Activated T-helper 1 cell treated with anti-CD3 and anti-CD28 coated beads, Interleukin-12 subunit alpha, Interleukin-12 subunit beta, Interleukin-2, Interleukin-4 antibody, amounts not matched to agents 30 ng/mL and 10 ng/mL and 1 ng/mL, durations not matched to agents 14 hours and 24 hours and 36 hours (primary cell): Measurements from ENCODE around the gene ST3GAL3. TPM values are rescaled to one million over a fixed set of nuclear protein-coding genes. Genes with fewer than 3 reads are reported as not detected.

Source experiments
- DNase-seq: peaks from one replicate; pipeline ENCODE4 v3.0.0; 2021; ENCODE audit warnings: low spot score
- H3K27ac Mint-ChIP-seq: one replicate; pipeline ENCODE4 v1.8.0; 2021; ENCODE audit warnings: mild to moderate bottlenecking, mixed read lengths
- H3K27me3 Mint-ChIP-seq: one replicate; pipeline ENCODE4 v1.8.0; 2022; ENCODE audit warnings: mild to moderate bottlenecking, moderate library complexity, mixed read lengths; ENCODE audit not compliant: insufficient read depth
- H3K36me3 Mint-ChIP-seq: one replicate; pipeline ENCODE4 v1.8.0; 2021; ENCODE audit warnings: low read depth, mixed read lengths
- H3K4me1 Mint-ChIP-seq: one replicate; pipeline ENCODE4 v1.8.0; 2021; ENCODE audit warnings: low read depth, mixed read lengths
- H3K4me3 Mint-ChIP-seq: one replicate; pipeline ENCODE4 v1.8.0; 2021; ENCODE audit warnings: mild to moderate bottlenecking, moderate library complexity, mixed read lengths
- H3K9me3 Mint-ChIP-seq: one replicate; pipeline ENCODE4 v1.8.0; 2021; ENCODE audit warnings: mixed read lengths
- intact Hi-C: fragments of 100-400 bp; cut with micrococcal nuclease; formaldehyde crosslinking; loops from one replicate; pipeline ENCODE4 v1.15.1; 2024
- total RNA-seq: library from RNA; stranded (reverse); gene quantifications from 2 replicates; pipeline ENCODE4 v1.2.3, GENCODE V29; 2022

ST3GAL3 gene
- total RNA-seq, 1 donor from 2014 or later = 19.0 TPM

- Mint-ChIP-seq H3K4me3 (no peak overlapping the region), H3K4me1 (peaks cover 10% of the 10 kb centered on the region), H3K27ac (no peak overlapping the region), H3K27me3 (no peaks in the 10 kb centered on the region), H3K36me3 (peaks cover 16% of the 10 kb centered on the region), H3K9me3 (no peaks in the 10 kb centered on the region)
- no peak for DNase-seq
- intact Hi-C loops = no loop called here
These were observed 258.0 kb downstream of the ST3GAL3 start for GRCh38 chr1:43965316-43965715.

GRCh38 chr1:43968348-43968948 lies 261.1 kb downstream of the ST3GAL3 start:
- H3K4me3 Mint-ChIP-seq = no peak overlapping the region
- no peaks in the 10 kb centered on the region for H3K9me3 Mint-ChIP-seq
- DNase-seq = no peak
- H3K27me3 Mint-ChIP-seq = no peaks in the 10 kb centered on the region
- intact Hi-C loops = no loop called here
- H3K4me1 Mint-ChIP-seq = peaks cover 22% of the 10 kb centered on the region
- H3K36me3 Mint-ChIP-seq = peaks cover 17% of the 10 kb centered on the region
- no peak overlapping the region for H3K27ac Mint-ChIP-seq

GRCh38 chr1:43969416-43969745 lies 262.0 kb downstream of the ST3GAL3 start:
- intact Hi-C loops = loop anchor here (1.0 kb wide), 2 partner anchors 23 to 319 kb away; partner anchors contain the start of genes IPO13 and KDM4A
- peaks cover 23% of the 10 kb centered on the region for H3K36me3 Mint-ChIP-seq
- no peaks in the 10 kb centered on the region for H3K9me3 Mint-ChIP-seq
- H3K4me3 Mint-ChIP-seq = peak overlapping the region; percentile 96
- H3K27ac Mint-ChIP-seq = peak overlapping the region; percentile 0
- peaks cover under 1% of the 10 kb centered on the region for H3K27me3 Mint-ChIP-seq
- H3K4me1 Mint-ChIP-seq = peaks cover 31% of the 10 kb centered on the region
- DNase-seq = no peak

- H3K27me3 Mint-ChIP-seq = peaks cover 1% of the 10 kb centered on the region
- peak; percentile 87 for DNase-seq
- H3K4me1 Mint-ChIP-seq = peaks cover 32% of the 10 kb centered on the region
- peaks cover 25% of the 10 kb centered on the region for H3K36me3 Mint-ChIP-seq
- H3K27ac Mint-ChIP-seq = peak within 1 kb of the TSS; percentile 46
- intact Hi-C loops = loop anchor here (1.0 to 10.0 kb wide), 6 partner anchors 24 to 1288 kb away; partner anchors contain the start of genes BTBD19, DYNLT4, ELOVL1 and IPO13
- peak within 1 kb of the TSS; percentile 96 for H3K4me3 Mint-ChIP-seq
- H3K9me3 Mint-ChIP-seq = no peaks in the 10 kb centered on the region
These were observed 262.6 kb downstream of the ST3GAL3 start, which contains the start of gene DPH2 for GRCh38 chr1:43969746-43970466. TSS of gene DPH2 (plus strand) at chr1:43970010. CDS start at chr1:43970176, 166 bp downstream.

GRCh38 chr1:43970502-43970901 lies 263.2 kb downstream of the ST3GAL3 start:
- intact Hi-C loops = loop anchor here (1.0 to 10.0 kb wide), 4 partner anchors 60 to 1288 kb away; partner anchors contain the start of genes BTBD19, DYNLT4, ELOVL1 and YBX1
- Mint-ChIP-seq H3K4me1 (peaks cover 32% of the 10 kb centered on the region), H3K4me3 (peak overlapping the region; percentile 96), H3K9me3 (no peaks in the 10 kb centered on the region), H3K27me3 (peaks cover 1% of the 10 kb centered on the region), H3K36me3 (peaks cover 25% of the 10 kb centered on the region), H3K27ac (no peak overlapping the region)
- no peak for DNase-seq

- Mint-ChIP-seq H3K27me3 (peaks cover 1% of the 10 kb centered on the region), H3K27ac (no peak overlapping the region), H3K9me3 (no peaks in the 10 kb centered on the region), H3K36me3 (peaks cover 27% of the 10 kb centered on the region), H3K4me1 (peaks cover 36% of the 10 kb centered on the region), H3K4me3 (peak overlapping the region; percentile 96)
- intact Hi-C loops = loop anchor here (1.0 to 10.0 kb wide), 4 partner anchors 59 to 1289 kb away; partner anchors contain the start of genes BTBD19, DYNLT4, ELOVL1 and YBX1
- no peak for DNase-seq
These were observed 263.6 kb downstream of the ST3GAL3 start for GRCh38 chr1:43970911-43971310.

- H3K4me3 Mint-ChIP-seq = peak overlapping the region; percentile 96
- intact Hi-C loops = loop anchor here (5.0 to 10.0 kb wide), 3 partner anchors 607 to 1289 kb away; partner anchors contain the start of genes BTBD19, DYNLT4, ELOVL1 and YBX1
- no peak overlapping the region for H3K27ac Mint-ChIP-seq
- H3K36me3 Mint-ChIP-seq = peaks cover 31% of the 10 kb centered on the region
- H3K4me1 Mint-ChIP-seq = peaks cover 41% of the 10 kb centered on the region
- H3K27me3 Mint-ChIP-seq = peaks cover 1% of the 10 kb centered on the region
- no peaks in the 10 kb centered on the region for H3K9me3 Mint-ChIP-seq
- DNase-seq = no peak
These were observed 264.1 kb downstream of the ST3GAL3 start for GRCh38 chr1:43971336-43971980.

GRCh38 chr1:43973981-43974442 lies 266.7 kb downstream of the ST3GAL3 start:
- intact Hi-C loops = loop anchor here (1.0 to 10.0 kb wide), 8 partner anchors 17 to 1292 kb away; partner anchors contain the start of genes BTBD19, CCDC24, DYNLT4 and ELOVL1
- Mint-ChIP-seq H3K4me1 (peaks cover 65% of the 10 kb centered on the region), H3K27me3 (peaks cover 1% of the 10 kb centered on the region)

GRCh38 chr1:43974443-43975248 lies 267.3 kb downstream of the ST3GAL3 start, which contains the start of gene ATP6V0B:
TSS of gene ATP6V0B (plus strand) at chr1:43974960. CDS start at chr1:43975041, 81 bp downstream.
- intact Hi-C loops = loop anchor here (1.0 to 10.0 kb wide), 8 partner anchors 17 to 1292 kb away; partner anchors contain the start of genes BTBD19, CCDC24, DYNLT4 and ELOVL1
- Mint-ChIP-seq H3K27me3 (peaks cover 1% of the 10 kb centered on the region), H3K27ac (peak within 1 kb of the TSS; percentile 89), H3K9me3 (no peaks in the 10 kb centered on the region), H3K4me1 (peaks cover 60% of the 10 kb centered on the region), H3K4me3 (peak within 1 kb of the TSS; percentile 85), H3K36me3 (peaks cover 44% of the 10 kb centered on the region)
- peak; percentile 94 for DNase-seq

More at GRCh38 chr1:43973981-43974442, 266.7 kb downstream of the ST3GAL3 start:
- no peaks in the 10 kb centered on the region for H3K9me3 Mint-ChIP-seq
- no peak for DNase-seq
- H3K4me3 Mint-ChIP-seq = peak overlapping the region; percentile 85
- peaks cover 44% of the 10 kb centered on the region for H3K36me3 Mint-ChIP-seq
- H3K27ac Mint-ChIP-seq = peak overlapping the region; percentile 89

GRCh38 chr1:43975249-43975961 lies 268.1 kb downstream of the ST3GAL3 start:
- H3K4me3 Mint-ChIP-seq = peak overlapping the region; percentile 85
- peak overlapping the region; percentile 80 for H3K27ac Mint-ChIP-seq
- H3K27me3 Mint-ChIP-seq = peaks cover 1% of the 10 kb centered on the region
- no peaks in the 10 kb centered on the region for H3K9me3 Mint-ChIP-seq
- peaks cover 43% of the 10 kb centered on the region for H3K36me3 Mint-ChIP-seq
- DNase-seq = peak; percentile 25
- H3K4me1 Mint-ChIP-seq = peaks cover 60% of the 10 kb centered on the region
- intact Hi-C loops = loop anchor here (10.0 kb wide), 1 partner anchor 611 kb away; the partner anchor contains the start of gene ELOVL1

GRCh38 chr1:43976045-43976444 lies 268.7 kb downstream of the ST3GAL3 start:
- Mint-ChIP-seq H3K9me3 (no peaks in the 10 kb centered on the region), H3K36me3 (peaks cover 43% of the 10 kb centered on the region), H3K27ac (peak overlapping the region; percentile 80), H3K4me3 (peak overlapping the region; percentile 85), H3K4me1 (peaks cover 58% of the 10 kb centered on the region), H3K27me3 (peaks cover 1% of the 10 kb centered on the region)
- DNase-seq = no peak
- intact Hi-C loops = loop anchor here (10.0 kb wide), 1 partner anchor 611 kb away; the partner anchor contains the start of gene ELOVL1
